HL-60 (cell line): ENCODE results near the gene ZNF580.

Experiments used
- DNase-seq, 2 experiments: peaks; one replicate each; pipeline ENCODE4 v3.0.0-alpha.2; 2010 to 2020; ENCODE audit warnings: low read depth in 1 of 2, low spot score in 1 of 2
- H3K27ac ChIP-seq: fragments of 250-450 bp; sonication (Bioruptor Pico); replicated peaks from 2 replicates; pipeline ENCODE4 v1.5.1; 2020; ENCODE audit warnings: mild to moderate bottlenecking, moderate library complexity
- H3K27me3 ChIP-seq: fragments of 250-450 bp; sonication (Bioruptor Pico); 2 replicates; pipeline ENCODE4 v1.5.1; 2021; ENCODE audit warnings: mild to moderate bottlenecking, moderate library complexity; ENCODE audit not compliant: insufficient read depth, poor library complexity, severe bottlenecking
- H3K4me3 ChIP-seq: replicated peaks from 2 replicates; pipeline ENCODE4 v1.5.1; 2011; ENCODE audit warnings: mild to moderate bottlenecking, control low read depth, low read length; ENCODE audit not compliant: insufficient read depth
- GABPA ChIP-seq: IDR thresholded peaks from 2 replicates; pipeline ENCODE4 v1.6.1; 2012; ENCODE audit warnings: low read depth
- POLR2AphosphoS5 ChIP-seq: IDR thresholded peaks from 2 replicates; pipeline ENCODE4 v1.6.1; 2012; ENCODE audit warnings: low read depth
- SPI1 ChIP-seq: IDR thresholded peaks from 2 replicates; pipeline ENCODE4 v1.6.1; 2012; ENCODE audit warnings: low read depth, mild to moderate bottlenecking, borderline replicate concordance
- TF ChIP-seq, protein P1 (sequence below): IDR thresholded peaks from one replicate; pipeline ENCODE4 v1.5.1; 2011; ENCODE audit warnings: low read length, control low read depth, inconsistent platforms; ENCODE audit not compliant: insufficient read depth
- TF ChIP-seq, protein P2 (sequence below): IDR thresholded peaks from 2 replicates; pipeline ENCODE4 v1.6.1; 2012; ENCODE audit warnings: low read depth; ENCODE audit not compliant: insufficient replicate concordance

Gene ZNF580

DNA sequence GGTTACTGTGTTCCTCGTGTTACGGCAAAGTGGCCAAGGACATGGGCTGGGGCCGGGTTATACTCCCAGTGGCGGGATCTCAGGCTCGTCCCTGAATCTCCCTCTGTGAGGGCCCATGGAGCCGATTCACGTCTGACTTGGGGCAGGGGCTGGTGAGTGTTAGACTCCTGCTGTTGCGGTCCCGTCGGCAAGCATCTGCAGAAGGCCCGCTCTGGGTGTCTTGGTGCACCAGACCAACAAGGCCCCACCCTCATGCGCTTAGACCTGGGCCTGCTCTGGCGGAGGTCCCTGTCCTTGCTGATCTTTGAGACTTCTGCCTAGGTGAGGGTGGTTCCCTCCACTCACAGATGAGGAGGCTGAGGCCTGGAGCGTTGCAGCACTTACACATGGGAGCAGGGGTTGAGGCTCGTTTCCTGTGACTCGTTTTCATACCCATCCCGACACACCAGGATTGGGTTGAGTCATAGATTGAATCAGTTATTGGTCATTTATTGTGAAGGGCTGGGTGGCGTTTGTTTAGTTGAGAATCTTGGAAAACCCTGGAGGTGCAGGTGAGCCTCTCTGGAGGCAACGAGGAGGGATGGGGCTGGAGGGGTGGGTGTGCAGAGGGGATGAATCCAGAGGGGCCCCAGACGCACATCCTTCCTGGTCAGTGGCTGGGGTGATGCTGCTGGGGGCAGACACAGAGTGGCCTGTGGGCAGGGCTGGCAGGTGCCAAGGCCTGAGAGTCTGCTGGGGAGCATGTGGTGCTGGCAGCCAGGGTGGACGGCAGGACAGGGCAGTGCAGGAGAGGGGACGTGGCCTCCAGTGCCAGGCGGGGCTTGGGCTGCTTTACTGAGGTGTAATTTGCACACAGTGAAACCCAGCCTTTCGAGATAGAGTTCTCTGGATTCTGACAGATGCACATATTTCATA is 38.8 kb downstream of the ZNF580 start:
- Histone ChIP-seq H3K27me3 (no peaks in the 10 kb centered on the region), H3K27ac (no peak overlapping the region), H3K4me3 (no peak overlapping the region)
- TF ChIP-seq POLR2AphosphoS5 (no peak), GABPA (no peak), SPI1 (no peak)
- TF ChIP-seq, protein P1, sequence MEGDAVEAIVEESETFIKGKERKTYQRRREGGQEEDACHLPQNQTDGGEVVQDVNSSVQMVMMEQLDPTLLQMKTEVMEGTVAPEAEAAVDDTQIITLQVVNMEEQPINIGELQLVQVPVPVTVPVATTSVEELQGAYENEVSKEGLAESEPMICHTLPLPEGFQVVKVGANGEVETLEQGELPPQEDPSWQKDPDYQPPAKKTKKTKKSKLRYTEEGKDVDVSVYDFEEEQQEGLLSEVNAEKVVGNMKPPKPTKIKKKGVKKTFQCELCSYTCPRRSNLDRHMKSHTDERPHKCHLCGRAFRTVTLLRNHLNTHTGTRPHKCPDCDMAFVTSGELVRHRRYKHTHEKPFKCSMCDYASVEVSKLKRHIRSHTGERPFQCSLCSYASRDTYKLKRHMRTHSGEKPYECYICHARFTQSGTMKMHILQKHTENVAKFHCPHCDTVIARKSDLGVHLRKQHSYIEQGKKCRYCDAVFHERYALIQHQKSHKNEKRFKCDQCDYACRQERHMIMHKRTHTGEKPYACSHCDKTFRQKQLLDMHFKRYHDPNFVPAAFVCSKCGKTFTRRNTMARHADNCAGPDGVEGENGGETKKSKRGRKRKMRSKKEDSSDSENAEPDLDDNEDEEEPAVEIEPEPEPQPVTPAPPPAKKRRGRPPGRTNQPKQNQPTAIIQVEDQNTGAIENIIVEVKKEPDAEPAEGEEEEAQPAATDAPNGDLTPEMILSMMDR = no peak
- TF ChIP-seq, protein P2, sequence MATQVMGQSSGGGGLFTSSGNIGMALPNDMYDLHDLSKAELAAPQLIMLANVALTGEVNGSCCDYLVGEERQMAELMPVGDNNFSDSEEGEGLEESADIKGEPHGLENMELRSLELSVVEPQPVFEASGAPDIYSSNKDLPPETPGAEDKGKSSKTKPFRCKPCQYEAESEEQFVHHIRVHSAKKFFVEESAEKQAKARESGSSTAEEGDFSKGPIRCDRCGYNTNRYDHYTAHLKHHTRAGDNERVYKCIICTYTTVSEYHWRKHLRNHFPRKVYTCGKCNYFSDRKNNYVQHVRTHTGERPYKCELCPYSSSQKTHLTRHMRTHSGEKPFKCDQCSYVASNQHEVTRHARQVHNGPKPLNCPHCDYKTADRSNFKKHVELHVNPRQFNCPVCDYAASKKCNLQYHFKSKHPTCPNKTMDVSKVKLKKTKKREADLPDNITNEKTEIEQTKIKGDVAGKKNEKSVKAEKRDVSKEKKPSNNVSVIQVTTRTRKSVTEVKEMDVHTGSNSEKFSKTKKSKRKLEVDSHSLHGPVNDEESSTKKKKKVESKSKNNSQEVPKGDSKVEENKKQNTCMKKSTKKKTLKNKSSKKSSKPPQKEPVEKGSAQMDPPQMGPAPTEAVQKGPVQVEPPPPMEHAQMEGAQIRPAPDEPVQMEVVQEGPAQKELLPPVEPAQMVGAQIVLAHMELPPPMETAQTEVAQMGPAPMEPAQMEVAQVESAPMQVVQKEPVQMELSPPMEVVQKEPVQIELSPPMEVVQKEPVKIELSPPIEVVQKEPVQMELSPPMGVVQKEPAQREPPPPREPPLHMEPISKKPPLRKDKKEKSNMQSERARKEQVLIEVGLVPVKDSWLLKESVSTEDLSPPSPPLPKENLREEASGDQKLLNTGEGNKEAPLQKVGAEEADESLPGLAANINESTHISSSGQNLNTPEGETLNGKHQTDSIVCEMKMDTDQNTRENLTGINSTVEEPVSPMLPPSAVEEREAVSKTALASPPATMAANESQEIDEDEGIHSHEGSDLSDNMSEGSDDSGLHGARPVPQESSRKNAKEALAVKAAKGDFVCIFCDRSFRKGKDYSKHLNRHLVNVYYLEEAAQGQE = no peak
- DNase-seq = no peak

GRCh38 chr19:55680339-55681130 is 39.7 kb downstream of the ZNF580 start:
- no peaks in the 10 kb centered on the region for H3K27me3 ChIP-seq
- DNase-seq = no peak
- no peak overlapping the region for H3K4me3 ChIP-seq
- TF ChIP-seq, protein P1 = no peak
- TF ChIP-seq GABPA (no peak), SPI1 (no peak), POLR2AphosphoS5 (no peak)
- TF ChIP-seq, protein P2 = no peak
- no peak overlapping the region for H3K27ac ChIP-seq

DNA sequence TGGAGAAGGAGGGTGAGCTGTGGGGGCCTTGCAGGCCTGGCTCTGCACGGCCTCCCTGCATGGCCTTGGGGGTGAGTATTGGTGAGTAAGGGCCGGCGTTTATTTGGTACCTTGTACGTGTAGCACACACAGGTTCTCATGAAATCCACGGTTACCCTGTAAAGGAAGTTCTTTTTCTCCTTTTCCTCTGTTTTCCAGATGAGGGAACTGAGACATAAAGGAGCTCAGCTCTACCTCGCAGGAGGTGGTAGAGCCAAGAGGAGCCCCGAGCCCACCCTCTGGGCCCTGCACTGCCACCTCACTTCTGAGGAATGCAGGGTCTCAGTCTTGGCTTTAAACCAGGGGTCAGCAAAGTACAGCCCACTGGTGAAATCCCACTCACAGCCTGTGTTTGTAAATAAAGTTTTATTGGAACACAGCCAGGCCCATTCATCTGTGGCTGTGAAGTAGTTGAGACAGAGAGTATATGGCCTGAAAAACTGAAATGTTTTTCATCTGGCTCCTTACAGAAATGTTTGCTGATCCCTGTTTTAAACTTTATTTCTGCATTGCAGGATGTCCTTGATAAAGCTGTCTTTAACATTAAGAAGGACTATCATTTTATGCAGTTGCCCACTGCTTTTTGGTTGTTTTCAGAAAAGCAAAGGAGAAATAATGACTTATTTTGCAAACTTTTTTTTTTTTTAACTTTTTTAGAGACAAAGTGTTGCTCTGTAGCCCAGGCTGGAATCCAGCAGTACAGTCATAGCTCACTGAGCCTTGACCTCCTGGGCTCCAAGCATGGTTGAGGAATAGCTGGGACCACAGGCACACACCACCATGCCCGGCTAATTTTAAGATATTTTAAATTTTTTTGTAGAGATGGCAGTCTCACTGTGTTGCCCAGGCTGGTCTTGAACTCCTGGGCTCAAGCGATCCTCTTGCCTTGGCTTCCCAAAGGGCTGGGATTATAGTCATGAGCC is 40.6 kb downstream of the ZNF580 start:
- no peaks in the 10 kb centered on the region for H3K27me3 ChIP-seq
- DNase-seq = no peak
- no peak overlapping the region for H3K27ac ChIP-seq
- no peak overlapping the region for H3K4me3 ChIP-seq
- no peak for TF ChIP-seq POLR2AphosphoS5
